Ureter (tissue), 1 donor: ENCODE results near the gene MAP2K6. TPM values are rescaled to one million over a fixed set of nuclear protein-coding genes. Genes with fewer than 3 reads are reported as not detected.
"Not testable (repeated sequence)": the region's sequence is repeated elsewhere in the genome, so short reads cannot be mapped to it uniquely, and the experiment has no call there.

ENCODE experiments used
- DNase-seq: peaks from one replicate; pipeline ENCODE4 v3.0.0-alpha.2; 2020; ENCODE audit warnings: low spot score
- total RNA-seq: library from RNA; stranded (reverse); gene quantifications from one replicate; pipeline ENCODE4 v1.2.4, GENCODE V29; 2023
- donor health status: DM: yes; HTN: yes; CAD: no.

MAP2K6 gene
- total RNA-seq, 1 donor from 2014 or later, result 10.6 TPM

DNA sequence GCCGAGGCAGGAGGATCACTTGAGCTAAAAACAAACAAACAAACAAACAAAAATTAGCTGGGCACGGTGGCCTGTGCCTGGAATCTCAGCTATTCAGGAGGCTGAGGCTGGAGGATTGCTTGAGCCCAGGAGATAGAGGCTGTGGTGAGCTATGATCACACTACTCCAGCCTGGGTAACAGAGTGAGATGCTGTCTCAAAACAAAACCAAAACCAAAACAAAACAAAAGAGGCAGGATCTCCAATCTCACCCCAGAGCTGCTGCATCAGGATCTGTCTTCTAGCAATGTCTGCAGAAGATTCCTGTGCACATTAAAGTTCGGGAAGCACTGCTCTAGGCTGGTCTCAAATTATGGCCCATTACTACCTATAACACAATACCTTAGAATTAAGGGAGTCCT, 43.1 kb downstream of the MAP2K6 start:
- DNase-seq, result no peak

DNA sequence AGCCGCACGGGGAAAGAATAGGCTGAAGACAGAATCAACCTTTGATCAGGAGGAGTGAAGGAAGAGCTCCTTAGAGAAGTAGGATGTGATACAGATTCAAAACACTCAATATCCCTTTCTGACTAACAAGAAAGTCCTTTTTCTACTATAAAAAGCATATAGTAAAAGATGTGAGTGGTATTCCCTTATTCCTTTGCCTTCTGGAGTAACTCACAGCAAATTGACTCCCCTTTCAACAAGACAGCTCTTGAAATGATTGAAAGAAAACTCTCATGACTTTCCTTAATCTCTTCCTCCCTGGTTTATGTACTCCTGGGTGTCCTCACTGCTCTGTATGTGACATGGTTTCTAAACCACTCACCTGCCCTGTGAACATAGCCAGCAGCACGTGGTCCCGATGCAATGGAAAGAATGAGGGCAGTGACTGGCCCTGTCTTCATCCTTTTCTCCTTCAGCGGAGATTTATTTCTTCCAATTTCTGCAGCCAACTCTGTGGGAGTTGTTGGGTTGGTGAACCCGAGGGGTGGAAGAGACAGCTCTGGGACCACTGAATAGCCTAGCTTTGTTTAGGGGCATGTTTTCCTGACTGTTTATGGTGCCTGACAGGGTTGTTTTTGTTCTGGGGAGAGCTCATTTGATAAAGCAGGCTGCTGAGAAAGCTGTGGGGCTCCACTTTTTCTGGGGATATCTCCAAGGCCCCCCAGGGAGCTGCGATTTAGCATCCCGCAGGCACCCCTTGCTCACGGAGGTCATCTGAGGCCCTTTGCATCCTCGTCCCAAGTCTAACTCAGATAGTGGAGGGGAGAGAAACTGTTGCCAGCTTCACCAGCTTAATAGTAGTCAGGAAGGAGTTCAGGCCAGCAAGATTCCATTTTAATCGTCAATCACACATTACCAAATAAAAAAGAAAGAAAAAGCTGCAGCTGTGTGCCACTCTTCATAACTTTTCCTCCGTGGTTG, 46.7 kb downstream of the MAP2K6 start:
- DNase-seq, result no peak

DNA sequence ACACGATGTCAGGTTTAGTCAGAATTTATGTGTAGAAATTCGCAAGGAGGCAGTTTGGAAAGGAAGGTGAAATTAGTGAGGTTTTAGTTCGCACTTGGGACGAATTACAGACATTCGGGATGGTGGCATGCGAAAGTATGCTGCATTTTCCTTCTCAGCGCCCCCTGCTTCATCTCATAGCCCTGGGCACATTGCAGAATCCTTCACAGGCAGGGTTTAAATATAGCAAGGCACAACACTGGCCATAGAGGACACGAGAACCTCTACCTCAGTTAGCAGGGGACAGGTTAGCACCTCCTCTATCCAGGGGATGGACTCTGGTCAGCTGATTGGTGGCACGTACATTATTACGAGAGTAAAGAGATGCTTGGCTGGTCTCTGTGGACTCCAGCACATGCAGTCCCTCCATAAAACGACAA, 47.5 kb downstream of the MAP2K6 start:
- no peak for DNase-seq

DNA sequence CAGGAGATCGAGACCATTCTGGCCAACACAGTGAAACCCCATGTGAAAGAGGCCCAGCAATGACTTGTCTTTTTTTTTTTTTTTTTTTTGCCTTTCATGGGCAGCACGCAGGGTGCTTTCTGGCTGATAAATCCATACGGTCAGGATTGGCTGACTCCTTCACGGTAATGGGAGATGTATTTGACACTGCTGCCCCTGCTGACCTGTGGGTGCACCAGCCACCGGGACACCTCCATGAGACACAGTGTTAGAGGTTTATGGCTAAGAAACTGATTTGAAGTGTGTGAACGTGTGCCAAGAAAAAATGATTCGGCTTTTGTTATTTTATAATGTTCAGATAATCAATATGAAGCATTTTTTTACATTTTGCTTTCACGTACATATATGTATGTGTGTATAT, 48.4 kb downstream of the MAP2K6 start:
- no peak for DNase-seq

DNA sequence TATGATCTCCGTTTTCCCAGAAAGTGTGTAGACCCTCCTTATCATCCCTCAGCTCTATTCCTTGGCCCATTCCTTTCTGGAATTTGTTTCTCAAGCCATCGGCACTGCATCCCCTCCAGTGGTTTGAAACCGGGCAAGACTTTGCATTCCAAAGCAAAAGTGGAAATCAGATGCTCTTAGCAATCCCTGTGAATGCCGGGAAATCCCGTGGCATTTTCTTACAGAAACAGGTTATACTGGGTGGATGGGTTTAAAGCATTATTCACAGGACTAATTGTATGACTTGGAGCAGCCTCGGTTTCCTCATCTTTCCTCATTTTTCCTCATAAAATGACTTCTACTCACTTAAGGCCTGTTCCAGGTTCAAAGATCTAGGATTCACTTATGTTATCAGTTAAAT, 52.0 kb downstream of the MAP2K6 start:
- DNase-seq, result no peak

DNA sequence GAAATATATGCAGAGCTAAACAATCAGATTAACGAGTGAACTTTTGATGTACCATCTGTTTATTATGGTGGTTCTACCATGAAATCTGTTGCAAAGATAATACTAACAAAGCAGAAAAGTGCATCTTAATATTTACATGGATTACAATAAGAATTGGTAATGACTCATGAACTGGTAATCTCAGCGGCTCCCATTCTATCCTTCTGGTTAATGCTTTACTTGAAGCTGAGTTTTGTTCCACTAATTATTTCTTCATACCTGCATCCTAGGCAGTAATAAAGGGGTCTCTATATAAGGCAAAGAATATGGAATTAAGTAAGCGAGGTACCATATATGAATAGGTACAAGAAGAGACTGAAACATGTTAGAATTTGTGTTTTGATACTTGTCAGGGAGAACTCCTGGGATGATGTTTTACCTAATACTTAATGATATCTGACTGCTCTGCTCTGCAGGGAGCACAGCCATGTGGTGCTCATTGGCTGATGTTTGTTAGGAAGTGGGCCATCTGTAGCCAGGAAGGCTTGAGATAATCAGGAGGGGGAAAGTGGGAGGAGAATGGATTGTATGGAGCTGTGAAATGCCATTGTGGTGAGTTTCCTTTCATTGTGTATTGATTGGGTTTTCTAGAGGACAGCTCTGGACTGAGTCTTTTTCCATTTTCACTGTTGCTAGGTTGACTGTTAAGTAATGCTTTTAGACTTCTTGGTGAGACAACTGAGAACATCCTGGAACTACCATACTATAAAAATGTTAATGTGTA, 52.6 kb downstream of the MAP2K6 start:
- no peak for DNase-seq

DNA sequence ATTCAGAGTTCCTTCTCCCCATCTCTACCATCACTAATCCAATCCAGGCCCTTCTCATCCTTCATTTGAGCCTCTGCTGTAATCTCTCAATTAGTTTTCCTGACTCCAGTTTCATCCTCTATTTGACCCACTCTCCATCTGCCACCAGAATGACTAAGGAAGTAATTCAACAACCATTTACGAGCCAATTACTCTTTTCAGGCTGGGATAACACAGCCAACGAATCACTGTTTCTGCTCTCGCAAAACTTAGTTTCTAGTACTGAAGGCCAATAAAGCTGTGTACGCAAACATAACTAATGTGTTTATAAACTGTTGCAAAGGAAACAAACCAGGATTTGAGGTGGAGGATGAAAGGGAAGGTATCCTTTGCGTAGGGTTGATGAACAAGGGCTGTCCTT, 53.7 kb downstream of the MAP2K6 start:
- no peak for DNase-seq

DNA sequence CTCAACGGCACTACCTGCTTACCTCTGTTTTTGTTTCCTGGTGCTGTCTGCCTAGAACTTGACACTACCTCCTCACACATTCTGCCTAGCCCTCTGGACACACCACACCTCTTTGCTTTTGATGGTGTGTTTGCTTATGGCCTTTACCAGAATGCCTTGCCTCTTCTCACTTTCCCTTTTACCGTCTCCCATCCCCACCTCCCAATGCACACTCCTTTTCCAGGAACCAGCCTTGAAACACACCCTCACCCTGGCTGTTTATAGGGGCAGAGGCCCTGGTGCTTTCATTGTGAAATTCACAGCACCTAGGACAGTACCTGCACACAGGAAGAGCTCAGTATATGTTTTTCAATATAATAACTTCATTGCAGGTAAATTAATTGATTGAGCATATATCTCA, 56.2 kb downstream of the MAP2K6 start:
- no peak for DNase-seq

DNA sequence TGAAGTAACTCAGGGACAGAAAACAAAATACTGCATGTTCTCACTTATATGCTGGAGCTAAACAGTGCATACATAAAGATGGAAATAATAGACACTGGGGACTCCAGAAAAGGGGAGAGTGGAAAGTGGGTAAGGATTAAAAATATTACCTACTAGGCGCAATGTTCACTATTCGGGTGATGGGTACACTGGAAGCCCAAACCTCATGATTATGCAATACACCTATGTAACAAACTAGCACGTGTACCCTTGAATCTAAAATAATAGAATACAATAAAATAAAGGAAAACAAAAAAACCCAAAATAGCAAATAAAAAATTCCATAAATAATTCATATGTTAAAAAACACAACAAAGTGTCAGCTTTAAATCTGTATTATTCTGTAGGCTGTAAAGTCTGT, 56.9 kb downstream of the MAP2K6 start:
- no peak for DNase-seq

DNA sequence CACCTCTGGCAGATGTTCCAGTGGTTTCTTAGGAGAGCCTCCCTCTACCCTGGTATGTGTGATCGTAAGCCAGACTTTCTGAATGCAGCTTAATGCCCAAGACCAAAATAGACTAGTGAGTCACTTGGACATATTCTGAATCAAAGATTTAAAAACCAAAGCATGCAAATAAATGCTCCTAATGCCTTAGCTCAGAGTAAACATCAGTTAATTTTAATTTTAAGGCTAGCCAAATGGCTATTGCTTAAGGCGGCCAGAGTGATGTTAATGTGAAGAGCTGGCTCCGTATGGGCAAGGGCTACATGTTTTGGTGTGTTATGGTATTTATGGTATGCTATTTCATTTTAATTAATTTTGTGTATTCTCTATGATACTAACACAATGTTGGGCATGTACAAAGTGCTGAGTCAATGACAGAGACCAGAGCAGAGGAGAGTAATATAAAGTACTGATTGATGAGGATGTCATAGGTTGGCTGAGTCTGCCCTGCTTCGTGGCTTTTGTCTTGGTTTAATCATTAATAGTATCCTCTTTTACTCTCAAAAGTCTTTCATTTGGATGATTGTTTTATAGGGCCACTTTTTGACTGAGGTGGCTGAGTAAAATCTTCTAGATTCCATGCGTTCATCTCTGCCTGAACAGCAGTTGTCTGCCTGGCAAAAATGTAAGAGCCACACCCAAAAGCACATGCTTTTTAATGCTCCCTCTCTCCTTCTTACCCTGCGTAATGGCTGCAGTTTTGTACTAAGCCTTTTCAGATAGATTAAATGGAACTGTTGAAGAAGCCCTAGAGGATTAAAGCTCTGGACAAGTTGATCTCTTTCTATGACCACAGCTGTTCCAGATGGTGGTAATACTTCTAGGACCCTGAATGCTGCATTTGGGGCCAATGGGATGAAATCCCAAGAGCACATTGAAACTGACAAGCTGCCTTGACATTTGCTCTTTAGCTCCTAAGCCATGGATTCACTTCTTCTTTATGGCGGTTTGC, 59.6 kb downstream of the MAP2K6 start:
- no peak for DNase-seq

DNA sequence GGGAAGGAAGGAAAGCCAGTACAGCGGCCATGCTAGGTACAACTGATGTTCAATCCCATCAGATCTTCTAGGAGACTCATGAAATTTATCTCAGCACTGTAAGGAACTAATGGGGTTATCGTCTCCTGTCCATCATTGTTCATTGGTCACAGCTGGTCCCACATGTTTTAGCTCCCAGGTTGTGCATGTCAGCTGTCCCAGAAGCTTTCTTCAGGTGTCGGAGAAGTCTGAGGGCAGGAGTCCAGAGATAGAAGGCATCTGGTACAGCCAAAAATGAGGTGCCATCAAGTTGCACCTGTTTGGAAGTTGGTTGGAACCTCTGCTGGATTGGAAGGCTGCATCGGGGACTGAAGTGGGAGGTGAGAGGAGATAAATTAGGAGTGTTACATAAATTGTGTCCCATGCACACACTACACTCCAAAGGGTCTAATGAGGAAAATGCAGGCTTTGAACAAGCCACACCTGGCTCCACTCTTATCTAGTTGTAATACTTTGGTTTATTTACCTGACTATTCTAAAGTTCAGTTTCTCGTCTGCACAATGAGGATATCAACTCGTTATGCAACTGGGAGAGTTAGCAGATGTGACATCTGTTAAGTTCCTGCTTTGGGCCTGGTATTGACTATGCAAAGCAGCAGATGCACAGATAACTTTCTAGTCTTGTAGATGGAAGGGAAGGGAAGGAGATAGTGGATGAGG, 62.9 kb downstream of the MAP2K6 start:
- DNase-seq, result no peak

DNA sequence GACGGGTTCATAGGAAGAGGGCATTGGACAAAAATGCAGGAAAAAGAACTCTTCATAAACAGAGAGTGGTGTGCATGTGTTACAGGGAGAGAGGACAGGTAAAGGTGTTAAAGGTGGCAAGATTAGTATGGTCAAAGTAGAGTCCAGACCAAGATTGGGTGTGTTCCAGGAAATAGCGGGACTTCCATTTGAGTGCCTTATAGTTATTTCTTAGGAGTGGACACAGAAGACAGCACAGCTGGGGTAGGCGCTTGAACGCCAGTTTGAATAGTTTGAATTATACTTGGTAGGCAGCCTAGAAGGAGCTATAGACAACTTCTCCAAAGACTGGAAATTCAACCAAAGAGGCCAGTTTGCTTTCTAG, 63.4 kb downstream of the MAP2K6 start:
- no peak for DNase-seq

DNA sequence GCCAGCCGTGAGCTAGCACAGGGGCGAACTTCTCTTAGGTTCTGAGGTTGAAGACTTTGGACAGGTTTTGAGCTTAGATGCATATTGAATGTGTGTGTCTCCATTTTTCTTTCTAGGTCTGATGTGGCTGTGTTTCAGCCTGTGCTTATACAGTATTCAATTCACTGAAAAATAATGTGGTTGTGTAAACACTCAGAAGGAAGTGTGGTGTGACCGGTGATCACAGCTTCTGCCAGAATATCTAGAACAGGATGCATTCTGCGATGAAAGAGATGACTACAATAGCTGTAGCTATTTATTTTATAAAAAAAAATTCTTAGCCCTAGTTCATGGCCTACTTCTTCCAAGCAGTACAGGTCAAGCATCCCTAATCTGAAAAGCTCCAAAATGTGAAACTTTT, 64.4 kb downstream of the MAP2K6 start:
- no peak for DNase-seq

DNA sequence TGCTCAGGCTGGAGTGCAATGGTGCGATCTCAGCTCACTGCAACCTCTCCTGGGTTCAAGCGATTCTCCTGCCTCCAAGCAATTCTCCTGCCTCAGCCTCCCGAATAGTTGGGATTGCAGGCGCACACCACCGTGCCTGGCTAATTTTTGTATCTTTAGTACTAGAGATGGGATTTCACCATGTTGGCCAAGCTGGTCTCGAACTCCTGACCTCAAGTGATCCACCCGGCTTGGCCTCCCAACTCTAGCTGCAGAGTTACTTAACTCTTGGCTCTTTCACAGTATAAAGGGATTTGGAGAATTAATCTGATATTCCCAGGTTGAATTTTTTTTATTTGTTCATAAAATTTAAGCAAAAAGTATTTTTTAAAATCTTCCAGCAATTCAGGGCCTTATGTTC, 65.3 kb downstream of the MAP2K6 start:
- not testable (repeated sequence) for DNase-seq

DNA sequence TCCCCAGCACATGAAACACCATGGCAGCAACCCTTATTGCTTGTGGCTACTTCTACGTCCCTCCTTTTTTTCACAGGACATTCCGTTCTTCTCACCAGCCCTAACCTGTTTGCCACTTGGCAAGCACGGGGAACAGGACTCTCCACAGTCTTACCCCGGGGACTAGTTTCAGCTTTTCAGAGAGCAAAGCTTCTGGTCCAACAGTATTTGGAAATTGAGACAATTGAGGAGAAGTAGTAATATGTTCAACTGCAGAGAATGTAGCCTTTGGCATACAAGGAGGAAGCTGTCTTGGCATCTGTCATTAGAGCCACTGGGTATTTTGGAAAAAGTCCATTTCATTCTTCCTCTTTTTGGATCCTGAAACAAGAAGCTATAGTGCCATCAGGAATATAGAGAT, 65.7 kb downstream of the MAP2K6 start:
- DNase-seq, result no peak

DNA sequence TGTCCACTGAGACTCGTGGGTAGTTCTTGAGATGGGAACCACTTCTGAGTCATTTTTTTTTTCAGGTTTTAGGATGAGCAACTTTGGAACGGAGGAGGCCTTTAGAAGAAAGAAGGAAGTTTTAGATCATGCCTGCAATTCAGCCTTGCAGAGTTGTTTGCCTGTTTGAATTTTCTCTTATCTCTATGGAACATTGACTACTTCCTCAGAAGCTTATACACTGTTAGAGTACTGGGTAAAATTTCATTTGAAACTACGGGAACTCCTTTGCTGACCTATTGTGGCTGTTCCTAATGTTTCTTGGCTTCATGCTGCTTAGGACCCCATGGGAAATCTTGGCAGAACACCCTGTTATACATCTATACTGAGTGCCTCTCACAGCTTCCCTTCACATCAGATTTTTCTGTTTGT, 70.8 kb downstream of the MAP2K6 start:
- no peak for DNase-seq

DNA sequence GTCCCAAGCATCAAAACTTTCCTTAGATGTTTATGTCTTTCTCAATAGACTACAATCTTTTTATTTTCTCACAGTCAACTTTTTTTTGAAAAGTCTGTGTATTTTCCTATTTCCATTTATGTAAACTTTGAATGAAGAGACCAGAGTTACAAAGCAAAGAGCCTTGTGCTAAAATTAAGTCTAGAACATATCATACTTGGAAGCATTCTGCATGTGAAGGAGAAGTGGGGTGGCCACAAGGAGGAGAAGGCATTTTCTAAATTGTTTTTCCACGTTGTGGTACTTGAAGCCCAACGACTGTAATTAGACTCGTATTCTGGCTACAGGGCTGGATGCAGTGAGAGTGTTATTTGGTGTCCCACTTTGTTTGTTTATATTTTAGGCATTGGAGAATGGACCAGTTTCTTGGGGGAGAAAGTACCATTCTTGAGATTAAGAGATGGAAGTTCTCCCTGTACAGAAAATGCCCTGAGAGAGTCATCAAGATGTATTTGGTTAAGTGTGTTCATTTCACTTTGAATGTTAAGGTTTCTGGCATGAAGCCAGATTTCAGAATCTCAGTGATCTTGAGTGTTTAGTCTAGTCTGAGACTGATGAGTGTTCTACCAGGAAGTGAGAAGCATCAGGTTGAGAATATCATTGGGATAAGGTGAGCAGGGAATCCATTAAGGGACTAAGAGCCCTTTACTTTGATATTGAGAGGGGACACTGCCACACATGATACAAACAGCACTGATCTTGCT, 71.6 kb downstream of the MAP2K6 start:
- DNase-seq, result no peak

DNA sequence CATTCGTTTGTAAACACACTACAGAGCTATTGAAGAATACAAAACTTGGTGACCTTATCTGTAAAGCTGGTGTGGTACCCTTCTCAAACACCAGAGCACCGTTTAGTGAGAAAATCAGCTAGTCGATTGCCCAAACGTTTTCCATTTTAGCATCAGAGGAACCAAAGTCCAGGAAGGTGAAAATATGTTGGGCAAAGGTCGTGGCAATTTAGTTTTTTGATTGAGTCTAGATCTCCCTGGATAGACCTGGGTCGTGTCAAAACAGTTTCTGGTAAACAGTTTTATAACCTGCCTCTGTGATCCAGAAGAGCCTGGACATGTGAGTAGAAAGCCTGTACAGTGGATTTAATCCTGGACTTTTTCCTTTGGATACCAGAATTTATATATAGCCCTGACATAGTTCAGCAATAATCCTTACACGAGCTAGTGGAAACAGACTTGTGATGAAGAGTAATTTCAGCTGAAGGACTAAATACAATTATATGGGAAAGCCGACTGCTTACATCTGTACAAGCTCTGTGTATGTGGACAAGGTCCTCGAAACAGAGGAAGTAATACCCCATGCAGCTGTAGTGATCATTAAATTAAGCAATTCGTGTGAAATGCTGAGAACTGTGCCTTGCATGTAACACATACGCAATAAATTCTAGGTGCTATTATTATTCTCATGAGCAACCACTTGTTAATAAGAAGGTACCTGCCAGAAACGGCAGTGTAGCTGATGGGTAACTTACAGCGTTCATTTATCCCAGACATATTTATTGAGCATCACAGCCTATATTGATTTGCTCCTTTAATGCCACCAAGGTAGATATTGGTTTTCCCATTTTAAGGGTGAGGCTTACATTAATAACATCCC, 72.5 kb downstream of the MAP2K6 start:
- no peak for DNase-seq

DNA sequence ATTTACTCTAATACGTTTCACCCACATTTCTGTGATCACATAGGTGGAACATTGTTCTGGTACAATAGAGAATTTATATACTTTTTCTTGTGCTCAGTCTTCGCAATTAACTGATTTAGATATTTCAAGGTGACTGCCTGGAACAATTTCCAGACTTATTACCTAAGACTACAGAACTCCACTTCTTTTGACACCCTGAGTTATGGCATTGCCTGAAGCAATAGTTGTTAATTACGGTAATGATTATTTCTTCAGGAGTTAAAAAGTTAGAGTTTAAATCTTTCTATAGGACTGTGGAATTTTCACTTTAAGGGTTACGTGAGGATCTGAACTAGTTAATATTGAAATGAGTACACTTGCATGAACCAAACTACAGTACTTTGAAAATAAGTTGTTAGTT, 74.8 kb downstream of the MAP2K6 start:
- no peak for DNase-seq
